GM23338 (cell line): ENCODE results near the gene KIF17. TPM values are rescaled to one million over a fixed set of nuclear protein-coding genes. Genes with fewer than 3 reads are reported as not detected.
A peak's percentile ranks its signal among the peaks of the same experiment; 100 is the strongest.

Source experiments
- ATAC-seq: fragments of 200-7000 bp; cut with Tn5 transposase; 3 replicates; pipeline ENCODE4 v1.9.1; 2020
- DNase-seq: peaks from one replicate; pipeline ENCODE4 v3.0.0-alpha.2; 2015; ENCODE audit warnings: low spot score
- H2AFZ ChIP-seq: fragments of 200-600 bp; sonication (generic); 2 replicates; pipeline ENCODE4 v1.8.0; 2016; ENCODE audit warnings: antibody characterized with exemption, mild to moderate bottlenecking, moderate library complexity
- H3F3A ChIP-seq: fragments of 200-600 bp; sonication (generic); replicated peaks from 2 replicates; pipeline ENCODE4 v1.8.0; 2017; ENCODE audit warnings: antibody characterized with exemption, mixed run types, low read depth
- H3K27ac ChIP-seq: fragments of 200-600 bp; sonication (generic); 2 replicates; pipeline ENCODE4 v1.6.1; 2016; ENCODE audit warnings: low read depth
- H3K27me3 ChIP-seq: fragments of 200-600 bp; sonication (generic); 2 replicates; pipeline ENCODE4 v1.8.0; 2016; ENCODE audit warnings: mild to moderate bottlenecking, mixed run types, moderate library complexity; ENCODE audit not compliant: insufficient read depth
- H3K36me3 ChIP-seq: fragments of 200-600 bp; sonication (generic); 2 replicates; pipeline ENCODE4 v1.8.0; 2016; ENCODE audit warnings: mild to moderate bottlenecking; ENCODE audit not compliant: insufficient read depth
- H3K4me1 ChIP-seq: fragments of 200-600 bp; sonication (generic); 2 replicates; pipeline ENCODE4 v1.8.0; 2016; ENCODE audit warnings: mild to moderate bottlenecking, moderate library complexity; ENCODE audit not compliant: insufficient read depth
- H3K4me2 ChIP-seq: fragments of 200-600 bp; sonication (generic); 2 replicates; pipeline ENCODE4 v1.7.1; 2017; ENCODE audit warnings: mixed run types
- H3K4me3 ChIP-seq: fragments of 200-600 bp; sonication (generic); 2 replicates; pipeline ENCODE4 v1.6.1; 2016; ENCODE audit warnings: mixed run types
- H3K79me2 ChIP-seq: fragments of 200-600 bp; sonication (generic); replicated peaks from 2 replicates; pipeline ENCODE4 v1.8.0; 2017; ENCODE audit warnings: mild to moderate bottlenecking; ENCODE audit not compliant: insufficient read depth
- H3K9me2 ChIP-seq: fragments of 200-600 bp; sonication (generic); 2 replicates; pipeline ENCODE4 v1.8.0; 2017; ENCODE audit not compliant: insufficient read depth
- H4K20me1 ChIP-seq: fragments of 200-600 bp; sonication (generic); replicated peaks from 2 replicates; pipeline ENCODE4 v1.8.0; 2017; ENCODE audit warnings: mild to moderate bottlenecking; ENCODE audit not compliant: insufficient read depth
- H3K27ac Mint-ChIP-seq: 2 replicates; pipeline ENCODE4 v1.8.0; 2020; ENCODE audit warnings: inconsistent platforms, mild to moderate bottlenecking, moderate library complexity, mixed read lengths
- H3K27me3 Mint-ChIP-seq: 3 replicates; pipeline ENCODE4 v1.8.0; 2022; ENCODE audit warnings: low read depth, mild to moderate bottlenecking, moderate library complexity, mixed read lengths, inconsistent platforms; ENCODE audit not compliant: insufficient read depth, poor library complexity
- H3K36me3 Mint-ChIP-seq: 3 replicates; pipeline ENCODE4 v1.8.0; 2021; ENCODE audit warnings: low read depth, mild to moderate bottlenecking, inconsistent platforms, moderate library complexity, mixed read lengths
- H3K4me1 Mint-ChIP-seq: 3 replicates; pipeline ENCODE4 v1.8.0; 2020; ENCODE audit warnings: mild to moderate bottlenecking, inconsistent platforms, mixed read lengths
- H3K4me3 Mint-ChIP-seq: 3 replicates; pipeline ENCODE4 v1.8.0; 2021; ENCODE audit warnings: moderate library complexity, mild to moderate bottlenecking, inconsistent platforms, mixed read lengths
- H3K9me3 Mint-ChIP-seq: 3 replicates; pipeline ENCODE4 v1.8.0; 2020; ENCODE audit warnings: moderate library complexity, mild to moderate bottlenecking, inconsistent platforms, mixed read lengths
- CREB1 ChIP-seq: fragments of 250-450 bp; sonication (Bioruptor Pico); IDR thresholded peaks from 2 replicates; pipeline ENCODE4 v1.5.0; 2020; ENCODE audit warnings: low read depth, mild to moderate bottlenecking, moderate library complexity
- EZH2 ChIP-seq: fragments of 200-600 bp; sonication (generic); IDR thresholded peaks from one replicate; pipeline ENCODE4 v1.8.0; 2017; ENCODE audit warnings: antibody characterized with exemption, mild to moderate bottlenecking, low read depth; ENCODE audit not compliant: unreplicated experiment
- EZH2phosphoT487 ChIP-seq: fragments of 200-600 bp; sonication (generic); IDR thresholded peaks from one replicate; pipeline ENCODE4 v1.8.1; 2018; ENCODE audit warnings: antibody characterized with exemption; ENCODE audit not compliant: unreplicated experiment
- JUNB ChIP-seq: IDR thresholded peaks from one replicate; pipeline ENCODE4 v1.6.1; 2016; ENCODE audit warnings: antibody characterized with exemption; ENCODE audit not compliant: unreplicated experiment
- NANOG ChIP-seq: IDR thresholded peaks from 2 replicates; pipeline ENCODE4 v1.6.1; 2016; ENCODE audit warnings: antibody characterized with exemption, borderline replicate concordance
- POLR2AphosphoS5 ChIP-seq: IDR thresholded peaks from 2 replicates; pipeline ENCODE4 v1.6.1; 2016; ENCODE audit warnings: antibody characterized with exemption, low read depth
- STAT1 ChIP-seq: IDR thresholded peaks from one replicate; pipeline ENCODE4 v1.6.1; 2016; ENCODE audit warnings: antibody characterized with exemption; ENCODE audit not compliant: unreplicated experiment
- ZNF114 ChIP-seq: fragments of 250-450 bp; sonication (Bioruptor Pico); IDR thresholded peaks from 2 replicates; pipeline ENCODE4 v1.5.0; 2020; ENCODE audit warnings: mild to moderate bottlenecking, moderate library complexity
- ZNF331 ChIP-seq: fragments of 250-450 bp; sonication (Bioruptor Pico); IDR thresholded peaks from 2 replicates; pipeline ENCODE4 v1.5.0; 2020; ENCODE audit warnings: low read depth, mild to moderate bottlenecking, moderate library complexity
- polyA plus RNA-seq: library from polyadenylated mRNA; unstranded; fragments of >200 nt; fragmentation: Nextera tagmentation; extraction: Ambion mirVana; gene quantifications from 2 replicates; pipeline ENCODE4 v1.2.1, GENCODE V29; 2016
- total RNA-seq: library from RNA; depleted of rRNA; stranded (reverse); fragments of >200 nt; shearing (Covaris generic); gene quantifications from 2 replicates; pipeline ENCODE4 v1.2.3, GENCODE V29; 2014
- TF ChIP-seq, protein P1 (sequence below), 2 experiments: fragments of 200-600 bp in 1 of 2; sonication (generic) in 1 of 2; conservative IDR thresholded peaks; 2 replicates each; pipeline versions ENCODE4 v1.5.1 to v1.6.1; 2016 to 2017; ENCODE audit warnings: antibody characterized with exemption in 2 of 2, low read depth in 2 of 2, mild to moderate bottlenecking in 2 of 2, moderate library complexity in 1 of 2
- TF ChIP-seq, protein P2 (sequence below): IDR thresholded peaks from 2 replicates; pipeline ENCODE4 v1.6.1; 2016; ENCODE audit warnings: antibody characterized with exemption
- TF ChIP-seq, protein P3 (sequence below): IDR thresholded peaks from one replicate; pipeline ENCODE4 v1.6.1; 2018; ENCODE audit warnings: antibody characterized with exemption; ENCODE audit not compliant: unreplicated experiment

The KIF17 gene
- total and polyA plus RNA-seq, 2 experiments from 2014 or later = 5.9 to 18.6 TPM

DNA sequence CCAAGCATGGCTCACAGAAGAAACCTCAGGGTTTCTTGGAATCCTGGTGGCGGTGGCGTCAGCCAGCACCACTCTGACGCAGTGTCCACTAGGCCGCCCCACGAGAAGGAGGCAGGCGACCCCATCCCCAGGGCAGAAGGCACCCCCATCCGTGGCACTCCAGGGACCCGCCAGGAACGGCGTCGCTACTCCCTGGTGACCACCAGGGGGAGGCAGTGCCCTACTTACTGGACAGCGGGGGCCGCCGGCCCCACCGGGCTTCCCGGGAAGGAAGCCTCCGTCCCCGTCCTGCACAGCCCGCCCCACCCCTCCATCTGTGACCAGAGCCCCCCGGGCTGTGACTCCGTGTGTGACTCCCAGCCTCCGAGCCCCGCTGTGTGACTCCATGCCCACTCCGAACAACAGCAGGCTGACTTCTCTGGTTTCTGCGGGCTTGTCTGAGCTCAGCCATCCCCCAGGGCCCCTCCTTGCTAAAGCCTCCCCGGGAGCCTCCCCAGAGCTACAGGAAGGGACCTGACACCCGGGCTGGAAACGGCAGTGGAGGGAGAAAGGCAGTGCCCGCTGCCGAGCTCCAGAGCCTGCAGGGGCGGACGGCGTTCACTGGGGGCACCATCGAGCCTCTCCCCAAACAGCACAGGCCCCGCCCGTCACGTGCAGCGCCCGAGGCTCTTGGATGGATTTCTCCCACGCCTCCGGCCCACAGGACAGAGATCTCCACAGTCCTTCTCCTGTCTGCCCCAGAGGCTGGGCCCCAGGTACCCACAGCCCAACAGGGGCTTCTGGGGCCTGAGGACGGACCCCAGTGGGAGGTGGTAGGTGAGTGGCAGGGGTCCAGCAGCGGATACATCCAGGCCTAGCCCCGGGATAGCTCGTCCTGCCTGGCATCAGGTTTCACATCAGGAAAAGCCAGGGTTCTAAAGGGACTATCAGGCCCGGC lies 21.1 kb downstream of the KIF17 start:
- H3K27ac Mint-ChIP-seq = no peak overlapping the region; the same call in 1 of the 2 replicates
- H3K36me3 ChIP-seq = no peaks in the 10 kb centered on the region
- H3K36me3 Mint-ChIP-seq = no peaks in the 10 kb centered on the region; the same call in 1 of the 3 replicates
- peak overlapping the region; percentile 89; the same call in 1 of the 2 replicates for H3K27ac ChIP-seq
- no peaks in the 10 kb centered on the region for H3K79me2 ChIP-seq
- H3K9me3 Mint-ChIP-seq = no peaks in the 10 kb centered on the region; the same call in none of the 3 replicates
- H3K27me3 ChIP-seq = no peaks in the 10 kb centered on the region
- TF ChIP-seq, protein P1, sequence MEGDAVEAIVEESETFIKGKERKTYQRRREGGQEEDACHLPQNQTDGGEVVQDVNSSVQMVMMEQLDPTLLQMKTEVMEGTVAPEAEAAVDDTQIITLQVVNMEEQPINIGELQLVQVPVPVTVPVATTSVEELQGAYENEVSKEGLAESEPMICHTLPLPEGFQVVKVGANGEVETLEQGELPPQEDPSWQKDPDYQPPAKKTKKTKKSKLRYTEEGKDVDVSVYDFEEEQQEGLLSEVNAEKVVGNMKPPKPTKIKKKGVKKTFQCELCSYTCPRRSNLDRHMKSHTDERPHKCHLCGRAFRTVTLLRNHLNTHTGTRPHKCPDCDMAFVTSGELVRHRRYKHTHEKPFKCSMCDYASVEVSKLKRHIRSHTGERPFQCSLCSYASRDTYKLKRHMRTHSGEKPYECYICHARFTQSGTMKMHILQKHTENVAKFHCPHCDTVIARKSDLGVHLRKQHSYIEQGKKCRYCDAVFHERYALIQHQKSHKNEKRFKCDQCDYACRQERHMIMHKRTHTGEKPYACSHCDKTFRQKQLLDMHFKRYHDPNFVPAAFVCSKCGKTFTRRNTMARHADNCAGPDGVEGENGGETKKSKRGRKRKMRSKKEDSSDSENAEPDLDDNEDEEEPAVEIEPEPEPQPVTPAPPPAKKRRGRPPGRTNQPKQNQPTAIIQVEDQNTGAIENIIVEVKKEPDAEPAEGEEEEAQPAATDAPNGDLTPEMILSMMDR (conservative IDR thresholded peaks at IDR 0.05; ENCODE audit: low read depth in 2 of 2) = peak; percentile 72 to 84
- TF ChIP-seq, protein P2, sequence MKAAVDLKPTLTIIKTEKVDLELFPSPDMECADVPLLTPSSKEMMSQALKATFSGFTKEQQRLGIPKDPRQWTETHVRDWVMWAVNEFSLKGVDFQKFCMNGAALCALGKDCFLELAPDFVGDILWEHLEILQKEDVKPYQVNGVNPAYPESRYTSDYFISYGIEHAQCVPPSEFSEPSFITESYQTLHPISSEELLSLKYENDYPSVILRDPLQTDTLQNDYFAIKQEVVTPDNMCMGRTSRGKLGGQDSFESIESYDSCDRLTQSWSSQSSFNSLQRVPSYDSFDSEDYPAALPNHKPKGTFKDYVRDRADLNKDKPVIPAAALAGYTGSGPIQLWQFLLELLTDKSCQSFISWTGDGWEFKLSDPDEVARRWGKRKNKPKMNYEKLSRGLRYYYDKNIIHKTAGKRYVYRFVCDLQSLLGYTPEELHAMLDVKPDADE = no peak
- peak overlapping the region; percentile 75 for H3K4me3 Mint-ChIP-seq
- H3K4me1 ChIP-seq = peaks cover 10% of the 10 kb centered on the region; the same call in 1 of the 2 replicates
- H3K9me2 ChIP-seq = no peaks in the 10 kb centered on the region
- peak; percentile 92 for ATAC-seq
- no peaks in the 10 kb centered on the region for H4K20me1 ChIP-seq
- H2AFZ ChIP-seq = peak overlapping the region; percentile 100
- peaks cover 13% of the 10 kb centered on the region for H3K27me3 Mint-ChIP-seq
- 0 out of 2 replicates have a peak, but pooled peaks cover 2% of the 10 kb centered on the region for H3F3A ChIP-seq
- H3K4me1 Mint-ChIP-seq = peaks cover 11% of the 10 kb centered on the region
- peak; percentile 94 for DNase-seq
- peak overlapping the region; percentile 91 for H3K4me3 ChIP-seq
- peak overlapping the region; percentile 99 for H3K4me2 ChIP-seq

DNA sequence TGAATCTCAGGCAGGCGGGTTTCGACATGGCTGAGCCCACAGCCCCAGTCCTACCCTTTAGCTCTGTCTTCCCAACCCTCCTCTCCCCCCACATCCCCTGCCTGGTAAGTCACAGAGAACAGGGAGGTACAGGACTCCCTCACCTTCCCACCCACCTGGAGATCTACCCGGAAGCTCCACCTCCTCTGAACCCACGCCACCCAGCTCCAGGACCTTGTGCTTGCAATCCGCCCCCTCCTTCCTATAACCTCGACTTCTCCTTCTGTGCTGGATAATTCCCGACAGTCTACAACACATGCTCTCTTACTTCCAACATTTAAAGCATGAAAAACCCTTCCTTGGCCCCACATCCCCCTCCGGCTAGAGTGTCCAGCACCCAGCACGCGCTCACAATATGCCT lies 22.3 kb downstream of the KIF17 start:
- no peak for DNase-seq
- no peak for ATAC-seq
- Histone ChIP-seq H3K27ac (no peak overlapping the region), H3K9me2 (no peaks in the 10 kb centered on the region), H4K20me1 (no peaks in the 10 kb centered on the region), H3K4me1 (peaks cover 10% of the 10 kb centered on the region; the same call in 1 of the 2 replicates), H3K4me3 (no peak overlapping the region), H3K27me3 (no peaks in the 10 kb centered on the region), H3K4me2 (no peak overlapping the region), H2AFZ (no peak overlapping the region), H3F3A (0 out of 2 replicates have a peak, but pooled peaks cover 2% of the 10 kb centered on the region), H3K36me3 (no peaks in the 10 kb centered on the region), H3K79me2 (no peaks in the 10 kb centered on the region)
- H3K36me3 Mint-ChIP-seq = no peaks in the 10 kb centered on the region; the same call in 1 of the 3 replicates
- H3K27me3 Mint-ChIP-seq = peaks cover 11% of the 10 kb centered on the region
- H3K4me1 Mint-ChIP-seq = peaks cover 11% of the 10 kb centered on the region
- no peak overlapping the region for H3K27ac Mint-ChIP-seq
- H3K4me3 Mint-ChIP-seq = no peak overlapping the region
- H3K9me3 Mint-ChIP-seq = no peaks in the 10 kb centered on the region; the same call in none of the 3 replicates
- TF ChIP-seq, protein P2 = no peak
- no peak for TF ChIP-seq CREB1 (CRISPR knock-in tag)
- no peak for TF ChIP-seq ZNF114
- no peak for TF ChIP-seq STAT1
- no peak for TF ChIP-seq NANOG
- TF ChIP-seq JUNB = no peak
- no peak for TF ChIP-seq EZH2
- TF ChIP-seq, protein P1 (conservative IDR thresholded peaks at IDR 0.05; ENCODE audit: low read depth in 2 of 2) = no peak
- TF ChIP-seq EZH2phosphoT487 = no peak
- no peak for TF ChIP-seq POLR2AphosphoS5
- TF ChIP-seq, protein P3, sequence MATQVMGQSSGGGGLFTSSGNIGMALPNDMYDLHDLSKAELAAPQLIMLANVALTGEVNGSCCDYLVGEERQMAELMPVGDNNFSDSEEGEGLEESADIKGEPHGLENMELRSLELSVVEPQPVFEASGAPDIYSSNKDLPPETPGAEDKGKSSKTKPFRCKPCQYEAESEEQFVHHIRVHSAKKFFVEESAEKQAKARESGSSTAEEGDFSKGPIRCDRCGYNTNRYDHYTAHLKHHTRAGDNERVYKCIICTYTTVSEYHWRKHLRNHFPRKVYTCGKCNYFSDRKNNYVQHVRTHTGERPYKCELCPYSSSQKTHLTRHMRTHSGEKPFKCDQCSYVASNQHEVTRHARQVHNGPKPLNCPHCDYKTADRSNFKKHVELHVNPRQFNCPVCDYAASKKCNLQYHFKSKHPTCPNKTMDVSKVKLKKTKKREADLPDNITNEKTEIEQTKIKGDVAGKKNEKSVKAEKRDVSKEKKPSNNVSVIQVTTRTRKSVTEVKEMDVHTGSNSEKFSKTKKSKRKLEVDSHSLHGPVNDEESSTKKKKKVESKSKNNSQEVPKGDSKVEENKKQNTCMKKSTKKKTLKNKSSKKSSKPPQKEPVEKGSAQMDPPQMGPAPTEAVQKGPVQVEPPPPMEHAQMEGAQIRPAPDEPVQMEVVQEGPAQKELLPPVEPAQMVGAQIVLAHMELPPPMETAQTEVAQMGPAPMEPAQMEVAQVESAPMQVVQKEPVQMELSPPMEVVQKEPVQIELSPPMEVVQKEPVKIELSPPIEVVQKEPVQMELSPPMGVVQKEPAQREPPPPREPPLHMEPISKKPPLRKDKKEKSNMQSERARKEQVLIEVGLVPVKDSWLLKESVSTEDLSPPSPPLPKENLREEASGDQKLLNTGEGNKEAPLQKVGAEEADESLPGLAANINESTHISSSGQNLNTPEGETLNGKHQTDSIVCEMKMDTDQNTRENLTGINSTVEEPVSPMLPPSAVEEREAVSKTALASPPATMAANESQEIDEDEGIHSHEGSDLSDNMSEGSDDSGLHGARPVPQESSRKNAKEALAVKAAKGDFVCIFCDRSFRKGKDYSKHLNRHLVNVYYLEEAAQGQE = no peak
- no peak for TF ChIP-seq ZNF331
